GM10248 (cell line): Measurements from ENCODE around the gene CD63.

Experiments used
- CTCF ChIA-PET: fragments of 300-600 bp; sonication (Branson Sonifier 250); formaldehyde crosslinking; extraction: SDS; loops from one replicate; lab custom pipeline; 2021; ENCODE audit warnings: antibody characterized with exemption; lab: Yijun Ruan, JAX
- POLR2A ChIA-PET: fragments of 350-650 bp; sonication (Branson Sonifier 250); formaldehyde crosslinking; extraction: SDS; loops from one replicate; lab custom pipeline; 2020; ENCODE audit warnings: antibody characterized with exemption; lab: Yijun Ruan, JAX
- DNase-seq: peaks from one replicate; pipeline ENCODE4 v3.0.0; 2012; ENCODE audit errors: extremely low spot score
- TF ChIP-seq, protein P1 (sequence below): IDR thresholded peaks from 2 replicates; pipeline ENCODE4 v1.5.1; 2012; ENCODE audit warnings: mild to moderate bottlenecking, low read depth; ENCODE audit errors: extremely low read depth, missing control alignments, control extremely low read depth

CD63 gene

DNA sequence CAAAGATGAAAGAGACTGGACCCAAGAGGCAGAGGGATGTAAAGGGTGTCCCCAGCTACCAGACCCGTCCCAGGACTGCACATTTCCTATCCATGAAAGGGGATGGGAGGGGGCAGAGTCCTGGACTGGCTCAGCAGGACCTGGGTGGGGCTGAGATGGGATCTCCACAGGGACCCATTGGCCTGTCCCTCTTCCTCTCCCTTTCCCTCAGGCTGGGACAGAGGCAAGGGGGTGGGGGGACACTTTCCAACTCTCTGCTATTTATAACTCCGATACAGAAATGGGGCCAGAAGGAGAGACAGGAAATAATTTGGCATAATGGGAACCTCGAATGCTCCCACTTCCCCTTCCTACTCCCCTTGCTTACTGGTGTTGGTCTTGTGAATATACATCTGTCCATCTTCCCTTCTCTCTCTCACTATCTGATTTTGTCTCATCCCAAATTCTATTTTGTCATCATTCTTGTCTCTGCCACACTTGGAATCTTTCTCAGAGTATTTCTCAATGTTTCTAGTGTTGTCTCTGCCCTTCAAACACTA, 20.0 kb downstream of the CD63 start:
- ChIA-PET POLR2A (no interaction called here), CTCF (no interaction called here)
- no peak for DNase-seq
- TF ChIP-seq, protein P1, sequence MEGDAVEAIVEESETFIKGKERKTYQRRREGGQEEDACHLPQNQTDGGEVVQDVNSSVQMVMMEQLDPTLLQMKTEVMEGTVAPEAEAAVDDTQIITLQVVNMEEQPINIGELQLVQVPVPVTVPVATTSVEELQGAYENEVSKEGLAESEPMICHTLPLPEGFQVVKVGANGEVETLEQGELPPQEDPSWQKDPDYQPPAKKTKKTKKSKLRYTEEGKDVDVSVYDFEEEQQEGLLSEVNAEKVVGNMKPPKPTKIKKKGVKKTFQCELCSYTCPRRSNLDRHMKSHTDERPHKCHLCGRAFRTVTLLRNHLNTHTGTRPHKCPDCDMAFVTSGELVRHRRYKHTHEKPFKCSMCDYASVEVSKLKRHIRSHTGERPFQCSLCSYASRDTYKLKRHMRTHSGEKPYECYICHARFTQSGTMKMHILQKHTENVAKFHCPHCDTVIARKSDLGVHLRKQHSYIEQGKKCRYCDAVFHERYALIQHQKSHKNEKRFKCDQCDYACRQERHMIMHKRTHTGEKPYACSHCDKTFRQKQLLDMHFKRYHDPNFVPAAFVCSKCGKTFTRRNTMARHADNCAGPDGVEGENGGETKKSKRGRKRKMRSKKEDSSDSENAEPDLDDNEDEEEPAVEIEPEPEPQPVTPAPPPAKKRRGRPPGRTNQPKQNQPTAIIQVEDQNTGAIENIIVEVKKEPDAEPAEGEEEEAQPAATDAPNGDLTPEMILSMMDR: no peak

DNA sequence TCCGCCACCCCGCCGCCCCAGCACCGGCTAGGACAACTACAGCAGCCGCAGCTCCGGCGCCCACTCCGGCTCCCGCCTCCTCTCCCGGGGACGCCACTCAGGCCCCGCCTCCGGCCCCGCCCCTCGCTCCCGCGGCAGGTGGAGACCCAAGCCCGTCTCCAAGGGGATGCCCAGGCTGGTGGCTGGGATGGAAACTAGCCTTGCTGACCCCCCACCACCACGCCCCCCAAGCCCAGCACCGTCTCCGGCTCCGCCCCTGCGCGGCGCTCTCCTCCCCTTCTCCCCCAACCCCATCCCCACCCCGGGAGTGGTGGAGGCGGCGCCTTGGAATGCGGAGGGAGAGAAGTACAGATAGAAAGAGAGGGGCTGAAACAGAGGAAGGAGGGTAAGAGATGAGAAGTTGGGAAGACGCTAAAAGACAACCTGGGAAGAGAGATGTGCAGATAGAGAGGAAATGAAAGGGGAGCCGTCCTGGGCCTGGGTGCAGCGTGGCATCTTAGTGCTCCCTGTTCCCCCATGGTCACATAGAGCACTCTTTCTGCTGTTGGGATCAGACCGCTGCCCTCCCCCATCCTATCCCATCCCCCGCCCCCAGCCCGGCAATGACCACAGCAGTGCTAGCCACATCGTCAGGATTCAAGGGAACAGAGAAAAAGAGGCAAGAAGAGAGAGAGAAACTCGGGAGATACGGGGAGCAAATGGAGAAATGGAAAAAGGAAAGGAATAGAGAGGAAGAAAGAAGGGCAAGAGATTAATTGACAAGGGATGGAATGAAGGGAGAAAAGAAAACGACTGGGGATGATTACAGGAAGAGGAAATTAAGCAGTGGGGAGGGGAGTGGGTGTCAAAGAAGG, 20.7 kb downstream of the CD63 start, which contains the start of gene ITGA7:
ITGA7 (minus strand) TSS at position 64 of the 854 bp plus-strand sequence. CDS start 222 bp downstream, outside the sequence.
- peak; percentile 81 for DNase-seq
- TF ChIP-seq, protein P1: no peak
- ChIA-PET POLR2A (interaction anchor here (0.6 kb wide), 1 partner anchor 336 kb away, joined by 6 read pairs; no protein-coding TSS in a partner anchor), CTCF (interaction anchor here (1.6 to 2.1 kb wide), 2 partner anchors 17 to 31 kb away, joined by 3 to 5 read pairs; no protein-coding TSS in a partner anchor)

DNA sequence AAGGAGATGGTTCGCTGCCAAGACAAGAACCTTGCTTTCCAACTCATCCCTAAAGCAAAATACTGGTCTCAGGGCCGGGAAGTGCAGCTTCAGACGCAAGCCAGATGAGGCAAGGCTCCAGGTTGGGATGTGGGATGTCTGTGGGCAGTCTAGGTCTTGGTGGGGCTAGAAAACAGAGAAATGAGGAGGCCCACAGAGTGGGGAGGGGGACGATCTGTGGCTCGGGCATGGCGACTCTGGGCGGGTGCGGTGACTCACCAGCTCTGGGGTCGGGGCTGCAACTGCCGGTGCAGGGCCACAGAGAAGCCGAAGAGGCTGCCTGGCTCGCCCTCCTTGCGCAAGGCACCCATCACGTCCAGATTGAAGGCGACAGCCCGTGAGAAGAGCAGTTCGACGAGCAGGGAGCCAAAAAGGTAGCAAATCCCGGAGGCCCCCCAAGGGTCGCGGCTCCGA, 21.6 kb downstream of the CD63 start:
- ChIA-PET POLR2A (no interaction called here), CTCF (interaction anchor here (1.3 to 3.8 kb wide), 5 partner anchors 18 to 62 kb away, joined by 3 to 16 read pairs (median 4); no protein-coding TSS in a partner anchor)
- no peak for DNase-seq
- TF ChIP-seq, protein P1: no peak

DNA sequence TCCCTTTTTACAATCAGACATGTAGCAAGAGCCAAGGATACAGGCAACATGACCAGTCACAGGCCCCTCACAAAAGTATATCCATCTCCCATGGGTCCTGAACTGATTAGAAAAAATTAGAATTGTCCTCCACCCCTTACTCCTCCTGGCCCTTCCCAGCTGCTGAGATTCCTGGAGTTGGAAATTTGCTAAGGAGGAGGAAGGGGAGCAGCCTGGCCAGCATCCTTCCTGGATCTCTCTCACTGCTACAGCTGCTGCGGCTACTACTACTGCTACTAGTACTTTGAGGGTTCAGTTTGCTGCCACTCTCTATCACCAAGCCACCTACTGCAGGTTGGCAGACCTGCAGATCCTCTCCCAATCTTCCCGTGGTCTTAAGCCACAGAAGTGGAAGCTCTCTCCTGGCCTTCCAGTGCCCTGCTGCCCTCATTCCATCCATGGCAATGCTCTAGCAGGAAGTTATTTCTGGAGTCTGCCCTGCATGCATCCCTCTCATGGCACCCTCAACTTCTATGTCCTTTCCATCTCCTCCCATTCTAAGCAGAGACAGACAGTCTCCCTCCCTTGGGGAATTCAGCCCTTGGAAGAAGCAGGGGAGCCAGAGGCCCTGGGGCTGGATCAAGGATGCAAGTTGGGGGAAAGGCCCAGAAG, 22.1 kb downstream of the CD63 start:
- DNase-seq: no peak
- TF ChIP-seq, protein P1: no peak
- ChIA-PET CTCF (interaction anchor here (0.7 to 3.8 kb wide), 10 partner anchors 7 to 61 kb away, joined by 3 to 17 read pairs (median 4); no protein-coding TSS in a partner anchor), POLR2A (no interaction called here)

DNA sequence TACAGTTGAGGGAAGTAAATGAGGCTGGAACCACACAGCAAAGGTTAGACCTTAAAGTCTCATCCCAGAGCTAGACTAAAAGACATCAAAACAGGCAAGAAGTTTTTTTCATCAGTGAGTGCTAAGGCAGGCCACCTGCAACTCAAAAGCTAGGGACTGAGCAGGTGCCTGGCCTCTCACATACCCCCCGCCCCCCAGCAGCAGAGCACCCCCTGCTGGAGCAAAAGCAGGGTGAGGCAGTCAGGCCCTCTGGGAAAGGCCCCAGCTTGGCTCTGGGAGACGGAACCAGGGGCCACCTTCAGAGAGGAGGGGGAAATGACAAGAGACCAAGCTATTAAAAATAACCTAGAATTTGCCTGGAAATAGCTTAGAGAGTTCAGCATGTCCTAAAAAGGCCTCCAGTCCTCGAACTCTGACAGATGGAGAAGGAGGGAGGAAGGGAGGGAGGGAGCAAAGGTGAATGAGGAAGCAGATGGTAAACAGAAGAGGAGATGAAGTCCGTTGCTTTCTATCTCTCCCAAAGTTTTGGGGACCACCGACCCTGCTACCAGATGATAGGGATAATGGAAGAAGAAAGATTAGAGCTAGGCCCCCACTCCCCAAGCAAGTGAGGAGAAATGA, 22.9 kb downstream of the CD63 start:
- DNase-seq: peak; percentile 53

More for the DNA sequence above, 22.9 kb downstream of the CD63 start:
- ChIA-PET POLR2A (no interaction called here), CTCF (interaction anchor here (0.7 to 3.8 kb wide), 11 partner anchors 8 to 324 kb away, joined by 3 to 17 read pairs (median 3); no protein-coding TSS in a partner anchor)
- TF ChIP-seq, protein P1: peak; percentile 45
